Astrocyte of the cerebellum (primary cell): ENCODE results near the gene ZDHHC7.
"Not testable (repeated sequence)": the region's sequence is repeated elsewhere in the genome, so short reads cannot be mapped to it uniquely, and the experiment has no call there.

ENCODE experiments used
- DNase-seq: peaks from one replicate; pipeline ENCODE4 v3.0.0-alpha.2; 2011; ENCODE audit warnings: low read depth
- H3K4me3 ChIP-seq: 2 replicates; pipeline ENCODE4 v1.5.1; 2011; ENCODE audit warnings: mild to moderate bottlenecking, low read depth, low read length, moderate library complexity
- in situ Hi-C: cut with HindIII; loops from 2 replicates; pipeline ENCODE4 v1.10.0; 2017; ENCODE audit warnings: low sequenced_read_pairs
- TF ChIP-seq, protein P1 (sequence below): IDR thresholded peaks from 2 replicates; pipeline ENCODE4 v1.5.1; 2012; ENCODE audit warnings: low read length, low read depth, moderate library complexity, mild to moderate bottlenecking; ENCODE audit errors: missing control alignments

ZDHHC7 gene

DNA sequence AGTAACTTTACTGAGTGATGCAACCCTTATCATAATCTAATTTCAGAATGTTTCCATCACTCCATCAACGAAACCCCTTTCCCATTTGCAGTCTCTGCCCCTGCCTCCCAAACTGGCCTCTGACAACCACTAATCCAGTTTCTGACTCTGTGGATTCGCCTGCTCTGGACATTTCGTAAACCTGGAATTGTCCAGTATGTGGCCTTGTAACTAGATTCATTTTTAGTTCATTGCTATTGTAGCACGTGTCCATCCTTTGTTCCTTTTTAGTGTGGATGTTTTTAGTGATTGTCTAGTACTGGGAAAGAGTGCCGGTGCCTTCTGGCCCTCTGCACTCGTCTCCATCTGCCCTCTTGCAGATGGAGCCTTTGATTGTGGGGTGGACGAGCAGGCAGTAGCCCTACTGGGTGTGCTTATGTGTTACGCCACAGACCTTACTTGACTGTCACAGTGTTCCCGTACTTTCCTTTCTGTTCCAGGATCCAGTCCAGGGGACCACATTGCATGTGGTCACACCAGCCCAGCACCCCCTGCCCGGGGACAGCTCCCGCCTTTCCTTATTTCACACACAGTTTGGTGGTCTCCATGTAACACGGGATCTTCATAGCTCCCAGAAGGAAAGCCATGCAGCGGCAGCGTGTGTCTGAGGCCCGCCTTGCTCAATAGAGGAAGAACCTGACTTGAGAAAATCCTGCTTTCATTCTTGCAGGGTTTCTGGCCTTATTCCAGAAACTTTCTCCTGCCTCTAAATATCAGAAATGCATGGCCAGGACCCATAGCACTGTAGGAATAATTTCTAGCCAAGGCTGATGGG, 25.1 kb upstream of the ZDHHC7 start:
- TF ChIP-seq, protein P1, sequence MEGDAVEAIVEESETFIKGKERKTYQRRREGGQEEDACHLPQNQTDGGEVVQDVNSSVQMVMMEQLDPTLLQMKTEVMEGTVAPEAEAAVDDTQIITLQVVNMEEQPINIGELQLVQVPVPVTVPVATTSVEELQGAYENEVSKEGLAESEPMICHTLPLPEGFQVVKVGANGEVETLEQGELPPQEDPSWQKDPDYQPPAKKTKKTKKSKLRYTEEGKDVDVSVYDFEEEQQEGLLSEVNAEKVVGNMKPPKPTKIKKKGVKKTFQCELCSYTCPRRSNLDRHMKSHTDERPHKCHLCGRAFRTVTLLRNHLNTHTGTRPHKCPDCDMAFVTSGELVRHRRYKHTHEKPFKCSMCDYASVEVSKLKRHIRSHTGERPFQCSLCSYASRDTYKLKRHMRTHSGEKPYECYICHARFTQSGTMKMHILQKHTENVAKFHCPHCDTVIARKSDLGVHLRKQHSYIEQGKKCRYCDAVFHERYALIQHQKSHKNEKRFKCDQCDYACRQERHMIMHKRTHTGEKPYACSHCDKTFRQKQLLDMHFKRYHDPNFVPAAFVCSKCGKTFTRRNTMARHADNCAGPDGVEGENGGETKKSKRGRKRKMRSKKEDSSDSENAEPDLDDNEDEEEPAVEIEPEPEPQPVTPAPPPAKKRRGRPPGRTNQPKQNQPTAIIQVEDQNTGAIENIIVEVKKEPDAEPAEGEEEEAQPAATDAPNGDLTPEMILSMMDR = no peak
- in situ Hi-C loops = no loop called here
- DNase-seq = no peak
- no peak overlapping the region for H3K4me3 ChIP-seq

DNA sequence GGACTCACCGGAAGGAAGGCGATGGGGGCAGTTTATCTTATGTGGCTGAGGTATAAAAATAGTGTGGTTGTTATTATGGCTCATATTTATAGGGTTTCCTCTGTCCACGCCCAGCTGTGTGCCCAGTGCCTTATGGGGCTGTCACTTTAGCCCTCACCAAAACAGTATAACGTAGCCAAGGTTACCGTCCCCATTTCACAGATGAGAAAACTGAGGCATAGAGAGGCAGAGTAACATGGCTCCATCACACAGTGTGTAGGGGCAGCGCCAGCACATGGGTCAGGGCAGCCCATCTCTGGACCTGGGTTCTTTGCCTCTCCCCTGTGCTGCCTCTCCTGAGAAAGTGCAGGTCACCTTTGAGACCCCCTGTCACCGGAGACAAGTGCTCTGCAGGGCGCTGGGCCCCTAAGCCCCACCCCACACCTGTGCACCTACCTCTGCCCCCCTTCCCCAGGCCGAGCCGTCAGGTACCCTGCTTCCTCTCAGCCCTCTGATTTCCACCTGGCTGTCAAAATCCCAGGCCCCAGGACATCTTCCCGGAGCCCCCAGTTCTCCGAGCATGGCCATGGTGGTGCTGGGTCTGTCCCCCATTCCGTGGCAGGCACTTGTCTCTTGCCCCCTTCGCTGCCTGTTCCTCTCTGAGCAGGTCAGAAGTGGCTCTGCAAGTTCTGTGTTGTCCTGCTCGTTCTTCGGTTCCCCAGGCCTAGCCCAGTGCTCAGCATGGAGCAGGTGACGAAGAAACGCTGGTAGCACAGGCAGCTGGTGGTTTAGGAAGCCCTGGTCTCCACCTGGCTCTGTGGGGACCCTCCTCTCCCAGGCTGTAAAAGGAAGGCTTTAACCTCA, 23.5 kb upstream of the ZDHHC7 start:
- in situ Hi-C loops = no loop called here

DNA sequence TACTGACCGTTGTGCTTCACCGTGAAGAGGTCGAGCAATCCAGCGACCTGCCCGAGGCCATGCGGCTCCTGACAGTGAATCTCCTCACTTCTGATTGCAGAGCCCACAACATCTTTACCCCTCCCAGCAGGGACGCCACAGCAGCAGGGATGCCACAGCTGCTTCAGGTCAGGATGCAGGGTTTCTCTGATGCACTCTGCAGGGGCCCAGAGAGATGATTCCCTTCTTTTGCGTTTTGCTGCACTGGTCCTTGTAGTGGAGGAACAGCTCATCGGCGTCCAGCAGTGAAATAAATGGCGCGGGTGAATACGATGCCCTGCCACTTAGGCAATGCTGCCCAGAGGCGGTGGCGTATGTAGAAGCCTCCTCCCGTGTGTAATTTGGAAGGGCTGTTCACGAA, 21.8 kb upstream of the ZDHHC7 start:
- TF ChIP-seq, protein P1 = no peak
- DNase-seq = no peak
- H3K4me3 ChIP-seq = no peak overlapping the region
- in situ Hi-C loops = no loop called here

More for the DNA sequence above, 23.5 kb upstream of the ZDHHC7 start:
- no peak for DNase-seq
- TF ChIP-seq, protein P1 = no peak
- H3K4me3 ChIP-seq = no peak overlapping the region

DNA sequence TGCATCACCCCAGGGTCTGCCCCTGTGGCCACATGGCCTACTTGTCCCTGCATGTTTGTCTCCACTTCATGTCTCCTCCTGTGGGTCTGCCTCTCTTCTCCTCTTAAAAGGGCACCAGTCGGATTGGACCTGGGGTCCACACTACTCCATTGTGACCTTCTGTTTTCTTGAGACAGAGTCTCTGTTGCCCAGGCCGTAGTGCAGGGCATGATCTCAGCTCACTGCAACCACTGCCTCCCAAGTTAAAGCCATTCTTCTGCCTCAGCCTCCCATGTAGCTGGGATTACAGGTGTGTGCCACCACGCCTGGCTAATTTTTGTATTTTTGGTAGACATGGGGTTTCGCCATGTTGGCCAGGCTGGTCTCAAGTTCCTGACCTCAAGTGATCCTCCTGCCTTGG, 20.9 kb upstream of the ZDHHC7 start:
- in situ Hi-C loops, DNase-seq: not testable (repeated sequence)

DNA sequence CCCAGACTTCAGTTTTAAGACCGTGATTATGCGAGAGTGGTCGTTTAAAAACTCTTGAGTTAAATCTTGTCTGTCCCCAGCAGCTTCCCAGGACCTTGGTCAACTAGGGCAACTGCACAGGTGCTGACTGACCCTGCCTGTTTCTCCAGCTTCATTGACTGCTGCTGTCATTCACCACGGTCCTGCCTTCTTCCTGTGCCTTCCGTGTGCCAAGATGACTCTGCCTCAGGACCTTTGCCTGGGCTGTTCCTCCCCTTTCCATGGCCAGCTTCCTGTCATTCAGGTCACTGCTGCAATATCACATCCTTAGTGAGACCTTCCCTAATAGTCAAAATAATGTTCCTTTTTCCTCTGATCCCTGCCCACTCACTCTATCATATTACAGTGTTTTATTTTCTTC, 20.1 kb upstream of the ZDHHC7 start:
- no peak overlapping the region for H3K4me3 ChIP-seq
- TF ChIP-seq, protein P1 = no peak
- in situ Hi-C loops = no loop called here
- no peak for DNase-seq

More for the DNA sequence above, 20.9 kb upstream of the ZDHHC7 start:
- H3K4me3 ChIP-seq = not testable (repeated sequence)

DNA sequence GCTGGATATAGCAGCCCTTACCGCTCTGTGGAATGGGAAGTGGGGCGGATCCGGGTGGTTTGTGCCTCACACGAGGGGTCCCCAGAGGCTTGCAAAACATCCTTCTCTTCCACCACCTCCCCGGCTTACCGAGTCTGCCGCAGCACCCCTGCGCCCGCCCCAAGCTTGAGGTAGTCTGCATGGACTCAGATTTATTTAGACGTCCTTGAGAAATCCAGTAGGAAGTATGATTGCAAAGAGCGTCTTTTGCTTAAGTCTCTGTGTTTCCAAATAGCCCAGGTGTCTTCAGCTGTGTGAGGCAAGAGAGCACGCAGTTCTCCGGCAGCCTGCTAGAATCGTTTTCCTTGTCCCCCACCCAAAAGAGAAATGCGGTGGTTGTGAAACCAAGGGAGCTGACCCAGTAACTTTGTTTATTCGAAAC, 18.7 kb upstream of the ZDHHC7 start:
- no peak overlapping the region for H3K4me3 ChIP-seq
- no peak for DNase-seq
- in situ Hi-C loops = no loop called here
- TF ChIP-seq, protein P1 = no peak

DNA sequence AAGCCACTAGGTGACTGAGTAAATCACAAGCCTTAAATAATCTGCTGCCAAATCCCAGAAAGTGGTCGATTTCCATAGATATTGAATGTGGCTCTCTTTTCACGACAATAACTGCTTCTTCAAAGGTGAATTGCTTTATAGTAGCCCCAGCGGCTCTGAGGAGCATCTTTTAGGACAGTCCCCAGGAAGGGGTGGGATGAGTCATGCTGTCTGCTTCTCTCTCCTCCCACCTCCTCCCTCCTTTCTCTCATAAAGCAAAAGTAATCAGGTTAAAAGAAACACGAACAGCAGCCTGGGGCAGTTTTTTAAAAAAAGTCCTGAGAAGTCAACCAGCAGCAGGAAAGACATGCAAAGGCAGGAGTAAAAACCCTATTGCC, 18.1 kb upstream of the ZDHHC7 start:
- no peak overlapping the region for H3K4me3 ChIP-seq
- DNase-seq = no peak
- TF ChIP-seq, protein P1 = no peak
- in situ Hi-C loops = no loop called here
